HG03066 (cell line): ENCODE measurements around the gene LHX1.

Experiments used
- ATAC-seq: cut with Tn5 transposase; IDR thresholded peaks from one replicate; pipeline ENCODE4 v1.9.1; 2021; ENCODE audit warnings: low read depth; ENCODE audit not compliant: unreplicated experiment

LHX1 gene

DNA sequence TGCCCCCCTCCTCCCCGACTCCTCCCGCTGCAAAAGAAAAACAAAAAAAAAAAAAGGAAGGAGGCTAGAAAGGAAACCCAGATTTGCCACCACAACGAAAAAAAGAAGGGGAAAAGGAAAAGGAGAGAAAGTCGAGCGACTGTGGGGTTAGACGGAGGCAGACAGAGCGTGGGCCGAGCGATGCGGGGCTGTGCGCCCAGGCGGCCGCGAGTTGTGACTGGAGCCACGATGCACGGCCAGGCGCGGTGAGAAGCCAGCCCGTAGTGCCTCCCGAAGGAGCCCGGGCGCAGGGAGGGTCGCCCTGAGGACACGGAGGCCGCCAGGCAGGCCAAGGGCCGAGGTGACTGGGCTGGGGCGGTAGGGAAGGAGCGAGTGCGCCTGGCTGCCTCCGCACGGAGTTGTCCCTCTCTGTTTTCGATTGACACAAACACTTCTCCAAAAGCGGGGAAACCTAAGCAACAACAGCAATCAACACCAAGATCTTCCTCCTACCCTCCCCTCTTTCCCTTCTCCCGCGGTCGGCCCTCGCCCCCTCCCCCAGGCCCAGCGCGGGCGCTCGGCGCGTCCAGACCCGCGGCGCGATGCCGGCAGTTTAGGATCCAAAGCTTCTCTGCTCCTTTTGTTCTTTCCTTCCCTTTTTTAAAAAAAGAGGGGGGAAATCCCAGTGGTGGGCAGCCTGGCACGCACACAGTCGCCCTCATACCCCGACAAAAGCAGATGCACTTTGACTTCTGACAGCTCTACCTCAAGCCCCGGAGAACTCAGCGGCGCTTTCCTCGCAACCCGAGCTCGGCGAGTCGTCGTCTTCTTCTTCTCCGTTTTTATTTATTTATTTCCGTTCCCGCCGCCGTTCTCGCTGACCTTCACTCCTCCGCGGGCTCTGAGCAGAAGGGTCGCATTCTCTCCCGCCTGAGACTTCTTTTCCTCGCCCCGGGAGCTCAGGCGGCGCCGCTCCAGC is at the start of gene LHX1:
TSS of gene LHX1 (plus strand) at position 475 of the 958 bp plus-strand sequence. CDS start 723 bp downstream, outside the sequence.
- no peak for ATAC-seq

DNA sequence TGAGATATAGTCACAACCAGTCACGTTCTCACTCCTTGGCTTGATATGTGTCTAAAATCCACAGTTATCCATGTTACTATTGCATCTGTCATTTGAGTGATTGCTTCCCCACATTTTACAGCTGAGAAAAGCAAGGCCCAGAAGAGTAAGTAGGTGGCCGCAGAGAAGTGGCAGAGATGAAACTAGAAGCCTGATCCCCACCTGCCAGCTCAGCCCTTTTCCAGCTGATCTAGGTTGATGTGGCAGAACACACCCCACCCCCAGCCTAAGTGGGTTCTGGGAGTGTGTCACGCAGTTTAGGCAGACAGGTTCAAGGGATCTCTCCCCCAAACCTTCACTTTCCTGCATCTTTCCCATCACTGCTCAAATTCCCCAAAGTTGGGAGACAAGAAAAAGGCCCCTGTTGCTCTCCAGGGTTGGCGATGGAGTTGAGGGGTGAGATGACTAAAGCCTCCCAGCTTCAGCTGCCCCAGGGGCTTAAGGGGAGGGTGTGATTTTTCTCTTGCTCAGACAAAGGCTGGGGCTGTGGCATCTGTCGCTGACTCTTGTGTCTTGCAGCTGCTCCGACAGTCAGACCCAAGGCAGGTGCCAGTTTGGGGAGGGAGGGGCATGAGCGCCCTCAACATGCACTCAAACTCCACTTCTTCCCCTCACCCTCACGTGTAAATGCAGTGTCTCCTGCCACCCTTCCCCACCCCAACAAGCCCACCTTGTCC is 48.9 kb upstream of the LHX1 start:
- ATAC-seq: no peak

DNA sequence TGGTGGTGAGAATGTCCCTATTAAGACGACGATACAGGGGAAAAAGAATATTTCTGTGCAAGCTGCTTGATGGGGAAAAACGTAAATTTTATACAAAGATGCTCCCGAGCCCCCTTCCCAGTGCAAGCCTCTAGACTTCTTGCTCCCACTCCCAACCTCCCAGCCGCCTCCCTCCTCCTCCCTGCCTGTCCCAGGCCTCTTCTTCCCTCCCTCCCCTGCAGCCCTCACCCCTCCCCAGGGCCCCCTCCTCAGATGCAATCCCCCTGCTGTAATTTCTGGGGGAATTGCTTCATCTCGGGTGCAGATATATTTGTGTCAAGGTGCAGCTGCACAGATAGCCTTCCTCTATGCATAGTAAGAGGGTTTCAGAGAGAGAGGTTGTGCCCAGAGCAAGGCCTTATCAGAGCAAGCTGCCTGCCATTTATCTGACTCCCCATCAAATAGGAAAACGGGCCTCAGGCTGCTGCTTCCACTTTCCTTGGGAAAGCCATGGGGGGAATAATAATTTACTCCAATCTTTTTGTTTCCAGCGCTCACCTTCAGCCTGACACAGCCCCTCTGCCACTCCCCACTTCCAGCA is 47.4 kb upstream of the LHX1 start:
- ATAC-seq: no peak

DNA sequence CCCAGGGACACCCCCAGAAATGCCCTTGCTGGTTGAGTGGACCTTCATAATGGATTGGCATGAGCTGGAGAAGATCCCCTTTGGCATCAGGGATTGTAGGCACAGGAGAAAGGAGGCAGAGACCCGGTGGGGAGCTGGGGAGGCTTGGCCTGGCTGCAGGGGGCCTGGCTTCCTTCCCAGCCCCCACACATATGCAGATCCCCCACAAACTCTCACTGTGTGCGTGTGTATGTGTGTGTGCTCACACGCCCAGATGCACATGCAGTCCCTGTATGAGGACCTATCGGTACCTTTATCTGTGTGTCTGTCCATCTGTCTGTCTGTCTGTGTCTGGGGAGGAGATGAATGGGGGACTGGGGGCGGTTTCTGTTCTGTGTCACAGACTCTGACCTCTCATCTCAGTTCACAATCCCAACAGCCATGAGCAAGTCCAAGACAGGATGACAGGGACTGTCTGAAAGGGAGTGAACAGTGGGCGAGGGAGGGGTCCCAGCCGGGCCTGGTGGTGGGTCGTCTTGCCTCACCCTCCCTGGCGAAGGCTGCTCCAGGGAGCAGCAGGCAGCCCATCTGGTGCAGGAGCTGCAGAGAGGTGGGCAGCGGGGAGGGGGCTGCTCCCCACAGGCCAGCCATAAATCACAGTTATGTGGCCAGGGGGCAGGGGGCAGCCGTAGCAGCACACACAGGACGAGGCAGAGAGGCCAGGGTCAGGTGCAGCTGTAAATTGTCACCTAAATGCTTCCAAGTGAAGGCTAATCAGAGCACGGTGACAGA is 46.7 kb upstream of the LHX1 start:
- ATAC-seq: no peak

DNA sequence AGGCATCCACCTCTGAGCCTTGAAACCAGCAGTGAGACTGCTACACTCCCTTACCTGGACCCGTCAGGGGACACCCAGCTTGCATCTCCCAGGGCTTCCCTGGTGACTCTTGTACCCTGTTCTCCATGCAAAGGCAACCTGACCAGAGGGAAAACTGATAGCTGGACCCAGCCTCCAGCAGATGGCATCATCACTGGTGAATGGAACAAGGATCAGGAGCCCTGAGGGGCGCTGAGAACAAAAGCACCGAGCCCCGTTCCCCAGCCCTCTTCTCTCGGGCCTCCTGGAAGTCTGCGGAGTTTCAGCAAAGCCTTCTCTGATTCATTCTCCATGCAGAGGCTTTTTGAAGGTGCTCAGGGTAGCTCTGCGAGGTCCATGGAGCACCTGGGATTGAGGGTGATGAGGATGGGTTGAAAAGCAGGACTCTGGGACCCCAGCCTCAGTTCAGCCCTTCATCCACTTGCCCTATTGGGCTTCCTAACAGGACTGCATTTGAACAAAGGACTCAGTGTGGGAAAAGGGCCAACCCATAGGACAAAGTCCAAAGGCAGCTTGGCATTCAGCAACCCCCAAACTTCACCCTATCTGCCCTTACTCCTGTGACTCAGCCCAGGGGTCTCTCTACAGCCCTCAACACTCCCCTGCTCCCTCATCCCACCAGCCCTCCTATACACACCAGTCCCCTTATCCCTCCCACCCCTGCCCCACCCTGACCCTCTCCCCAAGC is 45.0 kb upstream of the LHX1 start:
- ATAC-seq: no peak

DNA sequence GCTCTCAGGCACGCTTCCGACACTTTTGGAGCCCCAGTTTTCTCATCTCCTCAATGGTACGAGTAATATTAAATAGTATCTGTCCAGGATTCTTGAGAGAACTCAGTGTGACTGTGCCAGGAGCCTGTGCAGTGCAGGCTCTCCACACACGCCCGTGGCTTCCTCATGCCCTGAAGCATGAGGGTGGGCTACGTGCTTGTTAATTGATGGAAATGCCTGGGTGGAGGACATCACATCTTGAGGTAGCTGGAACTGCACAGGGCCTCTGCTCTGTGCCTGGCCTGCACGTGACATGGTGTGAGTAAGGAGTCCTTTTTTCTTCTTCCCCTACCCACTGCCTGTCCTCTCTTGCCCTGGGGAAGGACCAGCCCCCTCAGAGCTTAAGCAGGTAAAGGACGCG is 43.1 kb upstream of the LHX1 start:
- ATAC-seq: no peak

DNA sequence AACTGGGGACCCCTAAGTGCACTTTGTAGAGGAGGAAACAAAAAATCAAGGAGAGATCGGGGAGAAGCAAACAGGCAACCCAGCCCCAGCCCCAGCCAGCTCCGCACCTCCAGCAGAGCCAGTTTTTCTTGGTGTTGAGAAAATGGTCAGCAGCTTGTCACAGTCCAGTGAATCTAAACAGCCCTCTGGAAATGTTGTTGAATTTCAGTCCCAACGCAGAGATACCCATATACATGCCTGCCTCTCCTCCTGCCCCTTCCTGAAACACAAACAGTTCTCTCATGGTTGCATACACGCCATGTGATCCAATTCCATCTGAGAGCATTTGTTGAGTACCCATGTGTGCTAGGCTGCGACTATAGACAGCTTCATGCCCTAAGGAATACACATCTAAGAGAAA is 42.4 kb upstream of the LHX1 start:
- ATAC-seq: no peak

DNA sequence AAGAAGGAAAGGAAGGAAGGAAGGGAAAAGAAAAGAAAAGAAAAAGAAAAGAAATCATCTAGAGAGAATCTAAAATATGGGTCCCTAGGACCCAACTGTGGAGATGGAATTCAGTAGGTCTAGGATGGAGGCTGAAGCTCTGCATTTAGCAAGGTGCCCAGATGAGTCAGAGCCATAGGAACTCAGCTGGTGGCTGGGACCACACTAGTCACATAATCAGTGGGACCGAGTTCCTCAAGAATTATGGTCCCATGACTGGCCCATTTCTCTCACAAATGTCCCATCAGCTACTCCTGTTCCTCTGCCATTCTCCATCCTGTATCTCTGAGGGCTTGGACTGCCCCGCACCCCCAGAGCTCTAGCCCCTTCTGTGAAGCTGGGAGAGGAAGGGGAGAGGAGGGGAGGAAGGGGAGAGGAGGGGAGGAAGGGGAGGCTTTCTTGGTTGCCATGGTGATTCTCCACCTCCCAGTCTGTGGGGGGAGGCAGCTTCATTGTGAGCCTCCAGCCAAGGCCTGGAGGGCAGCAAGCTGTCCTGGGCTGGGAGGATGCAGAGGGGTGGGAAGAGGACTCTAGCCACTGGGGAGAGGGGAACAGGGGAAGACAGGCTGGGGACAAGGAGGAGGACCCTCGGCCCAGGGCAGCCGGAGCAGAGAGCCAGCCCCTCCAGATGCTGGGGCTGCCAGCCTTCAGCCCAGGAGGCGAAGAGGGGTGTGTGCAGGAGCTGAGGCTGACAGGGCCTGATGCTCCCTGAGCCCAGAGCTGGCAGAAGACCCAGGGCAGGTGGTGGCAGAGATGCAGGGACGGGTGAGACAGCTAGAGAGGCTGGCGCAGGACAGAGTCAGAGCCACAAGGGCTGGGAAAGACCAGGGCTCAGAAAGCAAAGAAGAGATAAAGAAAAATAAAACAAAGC is 37.8 kb upstream of the LHX1 start:
- no peak for ATAC-seq

DNA sequence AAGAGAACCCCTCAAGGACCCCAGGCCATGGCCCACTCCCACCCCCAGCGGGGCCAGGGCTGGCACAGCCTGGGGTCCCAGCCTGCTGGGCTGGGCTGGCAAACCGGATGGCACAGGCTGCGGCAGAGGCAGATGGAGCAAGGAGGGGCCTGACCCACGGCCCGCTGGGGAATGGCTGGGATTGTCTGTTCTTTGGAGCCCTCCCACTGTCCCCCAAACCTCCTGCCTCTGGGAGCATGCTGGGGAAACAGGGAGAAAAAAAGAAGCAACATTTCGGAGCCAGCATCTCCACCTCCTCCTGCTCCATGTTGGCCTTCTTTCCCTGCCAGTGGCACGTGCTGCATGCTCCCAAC is 37.1 kb upstream of the LHX1 start:
- ATAC-seq: no peak

DNA sequence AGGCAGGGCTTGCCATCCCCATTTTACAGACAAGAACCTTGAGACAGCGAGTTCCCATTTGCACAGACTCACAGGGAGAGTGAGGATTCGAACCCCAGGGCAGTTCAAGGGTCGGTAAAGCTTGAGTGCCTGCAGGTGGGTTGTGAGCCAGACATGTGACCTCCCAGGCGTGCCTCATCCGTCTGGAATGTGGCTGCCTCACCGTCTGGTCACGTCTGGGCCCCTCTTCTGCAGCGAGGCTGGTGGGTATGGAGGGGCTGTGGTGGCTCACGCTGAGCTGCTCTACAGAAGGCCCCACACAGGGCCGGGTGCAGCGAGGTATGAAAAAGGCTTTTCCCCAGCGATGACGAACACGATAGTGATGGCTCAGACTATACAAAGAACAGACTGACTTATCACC is 35.8 kb upstream of the LHX1 start:
- ATAC-seq: no peak

DNA sequence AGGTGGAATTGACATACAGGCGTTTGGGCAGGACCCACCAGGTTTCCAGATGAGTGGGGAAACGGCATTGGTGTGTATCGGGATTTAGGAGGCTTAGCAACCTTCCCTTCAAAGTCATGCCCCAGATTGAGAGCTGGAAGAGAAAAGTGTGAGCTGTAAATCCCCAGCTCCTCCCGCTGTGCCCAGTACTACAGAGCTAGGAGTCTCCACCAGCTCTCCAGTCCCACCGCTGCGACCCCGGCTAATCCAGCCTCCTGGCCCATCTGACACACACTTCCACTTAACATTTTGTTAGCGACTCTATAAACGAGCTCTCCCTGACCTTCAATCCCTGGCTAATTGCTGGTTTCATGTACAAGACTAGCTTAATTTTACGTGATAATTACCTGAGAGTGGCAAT is 29.9 kb upstream of the LHX1 start:
- ATAC-seq: no peak

DNA sequence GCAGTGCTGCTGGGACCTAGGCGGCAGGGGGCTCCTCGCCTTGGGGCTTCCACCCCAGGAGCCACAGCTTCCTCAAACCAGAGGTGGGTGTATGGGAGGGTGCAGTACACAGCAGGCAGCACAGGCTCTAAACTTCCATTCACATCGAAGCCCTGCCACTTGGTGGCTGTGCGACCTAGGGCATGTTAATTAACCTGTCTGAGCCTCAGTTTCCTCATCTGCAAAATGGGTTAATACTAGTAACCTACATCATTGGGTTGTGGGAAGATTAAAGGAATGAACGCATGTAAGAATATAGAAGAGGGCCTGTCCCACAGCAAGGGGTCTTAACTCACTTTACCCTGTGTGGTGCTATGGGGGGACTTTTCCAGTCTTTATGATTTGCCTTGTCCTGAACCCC is 26.8 kb upstream of the LHX1 start:
- ATAC-seq: no peak

DNA sequence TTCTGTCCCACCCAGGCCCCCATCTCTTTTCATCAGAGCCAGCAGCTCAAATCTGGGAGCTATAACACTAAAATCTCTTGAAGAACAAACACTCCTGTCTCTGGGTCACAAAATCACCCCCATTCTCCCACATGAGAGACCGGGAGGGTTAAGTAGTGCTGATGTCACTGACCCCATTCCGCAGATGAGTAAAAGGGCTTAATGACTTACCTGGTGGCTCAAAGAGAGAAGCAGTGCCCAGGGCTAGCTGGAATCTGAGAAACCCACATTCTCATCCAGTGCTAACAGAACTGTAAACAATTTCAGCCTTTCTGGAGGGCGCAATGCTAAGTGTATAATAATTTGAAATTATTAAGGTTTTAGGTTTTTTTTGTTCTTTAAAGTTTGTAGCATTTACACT is 26.3 kb upstream of the LHX1 start:
- ATAC-seq: no peak

DNA sequence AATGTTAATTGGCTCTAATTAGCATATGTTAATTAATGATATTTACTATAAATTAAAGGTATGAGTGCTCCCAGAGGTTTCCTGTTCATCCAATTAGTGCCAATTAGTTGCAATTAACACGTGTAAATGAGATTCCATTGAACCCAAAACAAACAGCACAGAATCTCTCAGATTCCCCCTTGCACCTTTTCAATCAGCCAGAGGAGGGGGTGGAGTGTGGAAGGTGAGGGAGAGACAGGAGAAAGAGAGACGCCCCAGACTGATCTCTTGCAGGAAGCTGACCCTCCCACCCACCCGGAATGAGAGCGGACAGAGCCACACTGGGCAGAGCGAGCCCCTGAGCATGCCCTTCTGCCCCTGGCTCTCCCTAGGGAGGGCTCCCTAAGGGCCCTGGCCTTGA is 24.1 kb upstream of the LHX1 start:
- no peak for ATAC-seq

DNA sequence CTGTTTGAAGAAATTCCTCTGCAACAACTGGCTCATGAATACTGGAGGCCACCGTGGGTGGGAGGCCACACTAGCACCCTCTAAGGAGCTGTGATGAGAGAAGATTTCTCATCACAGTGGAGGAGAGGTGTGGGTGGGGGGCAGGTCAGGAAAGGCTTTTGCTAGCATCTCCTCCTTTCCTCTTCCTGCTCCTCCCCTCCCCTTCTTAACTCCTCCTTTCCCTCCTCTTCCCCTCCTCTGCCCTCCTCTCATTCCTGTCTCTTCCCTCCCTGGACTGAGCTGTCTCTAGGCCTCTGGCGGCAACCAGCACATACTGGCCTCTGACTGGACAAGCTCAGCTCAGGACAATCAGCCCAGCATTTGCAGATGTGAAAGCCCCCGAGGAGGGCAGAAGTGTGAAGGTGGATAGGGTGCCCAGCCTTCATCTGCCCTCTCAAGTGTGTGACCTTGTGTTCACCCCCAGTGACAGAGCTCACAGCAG is 19.0 kb upstream of the LHX1 start:
- ATAC-seq: no peak

DNA sequence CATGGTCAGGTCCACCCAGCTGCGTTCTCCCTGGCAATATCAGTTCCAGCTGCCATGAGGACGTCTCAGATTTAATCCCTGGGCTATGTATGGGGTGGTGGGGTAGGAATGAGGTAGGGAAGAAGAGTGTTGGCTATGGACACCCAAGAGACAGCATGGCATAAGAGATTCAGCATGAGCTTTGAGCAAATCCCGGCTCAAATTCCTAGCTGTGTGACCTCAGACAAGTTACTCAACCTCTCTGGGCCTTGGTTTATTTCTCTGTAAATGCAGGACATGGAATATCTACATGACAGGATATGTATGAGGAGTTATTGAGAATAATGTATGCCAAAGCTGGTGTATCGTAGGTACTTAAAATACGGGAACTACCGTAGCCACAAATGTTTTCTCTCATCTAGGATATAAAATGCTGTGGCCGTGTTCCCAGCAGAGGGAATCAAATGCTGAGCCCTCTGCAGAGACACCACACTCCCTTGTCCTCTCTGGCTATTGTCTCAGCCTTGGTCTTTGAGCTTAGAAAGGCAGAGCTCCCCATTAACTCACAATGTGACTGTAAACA is 17.8 kb upstream of the LHX1 start:
- ATAC-seq: no peak

DNA sequence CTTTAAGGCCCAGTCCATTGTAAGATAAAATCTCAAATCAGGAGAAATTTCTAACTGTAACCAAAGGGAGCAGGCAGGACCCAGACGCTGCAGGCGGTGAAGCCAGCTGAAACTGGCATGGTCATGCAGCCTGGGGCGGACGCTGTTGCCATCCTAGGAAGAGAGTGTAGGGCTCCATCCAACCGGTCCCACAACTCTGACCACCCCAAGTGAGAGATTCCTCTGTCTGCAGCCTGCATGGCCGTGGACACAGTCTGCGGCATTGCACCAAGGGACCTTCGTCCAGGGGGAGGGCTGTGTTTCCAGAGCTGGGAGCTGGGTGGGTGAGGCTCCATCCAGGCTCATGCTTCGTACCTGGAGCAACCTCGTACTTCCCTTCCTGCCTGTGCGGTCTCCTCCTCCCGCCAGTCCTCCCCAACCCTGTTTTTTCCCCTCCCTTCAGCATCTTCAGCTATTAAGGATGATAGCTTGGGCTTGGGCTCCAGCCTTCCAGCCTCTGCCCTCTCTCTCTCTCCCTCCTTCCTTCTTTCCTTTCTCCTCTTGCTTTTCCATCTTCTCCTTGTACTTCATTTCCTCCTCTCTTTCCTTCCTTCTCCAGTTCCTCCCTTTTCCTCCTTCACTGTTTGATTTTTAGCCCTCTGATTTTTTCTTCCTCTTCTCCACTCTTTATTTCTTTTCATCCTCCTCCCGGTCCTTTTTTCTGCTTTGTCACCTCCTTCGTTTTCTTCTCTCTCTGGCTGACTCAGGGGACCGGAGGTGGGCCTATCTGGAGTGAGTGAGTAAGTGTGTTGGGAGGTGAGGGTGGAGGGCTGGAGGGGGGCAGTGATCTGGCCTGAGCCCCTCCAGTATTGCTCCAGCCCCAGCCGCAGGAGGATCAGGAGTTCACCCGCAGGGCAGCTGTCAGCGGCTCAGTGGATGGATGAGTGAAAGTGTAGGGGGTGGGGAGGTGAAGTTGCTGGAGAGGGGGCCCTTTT is 17.0 kb upstream of the LHX1 start:
- ATAC-seq: no peak
